Measurements from ENCODE around the gene NDUFV1. TPM values are rescaled to one million over a fixed set of nuclear protein-coding genes. Genes with fewer than 3 reads are reported as not detected.
"Not testable (repeated sequence)": the region's sequence is repeated elsewhere in the genome, so short reads cannot be mapped to it uniquely, and the experiment has no call there.

Gene NDUFV1
- total RNA-seq, 1 donor from 2014 or later: 242 TPM

DNA sequence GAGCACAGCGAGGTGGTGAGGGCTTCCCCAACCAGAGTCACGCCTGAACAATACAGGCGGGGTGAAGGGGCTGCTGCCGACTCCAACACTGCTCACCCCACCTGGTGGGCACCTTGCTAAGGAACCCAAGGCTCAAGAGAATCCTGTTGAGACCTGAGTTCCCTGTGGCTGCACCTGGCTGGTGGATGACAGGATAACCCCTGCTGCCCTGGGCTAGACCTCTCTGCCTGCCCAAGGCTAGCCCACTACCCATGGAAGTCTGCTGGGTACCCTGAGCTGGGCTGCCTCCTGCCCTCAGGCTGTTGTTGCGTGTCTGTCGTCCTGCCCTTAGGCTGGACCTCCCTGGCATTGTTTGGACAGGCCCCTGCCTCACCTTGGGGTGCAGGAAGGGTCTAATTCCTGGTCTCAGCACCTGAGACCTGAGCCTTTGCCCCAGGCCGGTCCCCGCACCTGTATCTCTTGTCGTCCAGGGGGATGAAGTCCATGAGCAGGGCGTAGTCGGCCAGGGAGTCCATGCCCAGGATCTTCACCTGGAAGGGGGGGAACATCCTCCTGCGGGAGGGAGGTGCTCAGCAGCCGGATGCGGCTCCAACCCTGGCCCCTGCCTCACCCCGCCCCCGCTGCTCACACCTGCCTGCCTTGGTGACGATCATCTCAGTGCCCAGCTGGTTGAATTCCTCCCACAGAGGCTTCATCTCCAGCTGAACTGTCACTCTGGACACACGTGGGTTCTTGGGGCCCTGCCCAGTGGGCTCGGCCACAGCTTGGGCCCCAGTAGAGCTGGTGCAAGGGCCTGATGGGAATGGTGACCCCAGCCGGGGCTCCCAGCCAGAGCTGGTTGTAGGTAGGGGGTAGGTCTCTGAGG, 27.9 kb downstream of the NDUFV1 start:
- H3K4me3 Mint-ChIP-seq (ENCODE audit: low read depth): no peak overlapping the region
- no peak for DNase-seq (ENCODE audit: low spot score)
- peaks cover 12% of the 10 kb centered on the region for H3K4me1 Mint-ChIP-seq (ENCODE audit: low read depth)
- no peaks in the 10 kb centered on the region for H3K36me3 Mint-ChIP-seq (ENCODE audit: low read depth)
- intact Hi-C loops (cut with micrococcal nuclease): loop anchor here (5.0 kb wide), 1 partner anchor 127 kb away; the partner anchor contains the start of genes CDK2AP2 and PITPNM1
- no peak overlapping the region for H3K27ac Mint-ChIP-seq
- no peaks in the 10 kb centered on the region for H3K9me3 Mint-ChIP-seq
- no peaks in the 10 kb centered on the region for H3K27me3 Mint-ChIP-seq (ENCODE audit: low read depth)

DNA sequence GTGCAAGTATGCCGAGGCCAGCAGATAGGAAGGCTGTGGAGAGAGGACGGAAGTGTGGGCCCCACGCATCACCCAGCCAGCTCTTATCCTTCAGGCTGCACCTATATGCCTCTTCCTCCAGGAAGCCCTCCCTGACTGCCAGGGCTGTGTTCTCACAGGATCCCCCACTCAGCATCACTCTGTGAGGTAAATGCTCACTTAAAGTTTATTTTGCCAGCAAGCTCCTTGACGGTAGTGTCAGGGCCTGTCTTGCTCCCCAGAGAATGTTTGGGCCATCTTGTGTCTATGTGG, 28.4 kb downstream of the NDUFV1 start:
- Mint-ChIP-seq H3K9me3 (no peaks in the 10 kb centered on the region), H3K27me3 (ENCODE audit: low read depth) (no peaks in the 10 kb centered on the region), H3K4me1 (ENCODE audit: low read depth) (peaks cover 12% of the 10 kb centered on the region), H3K27ac (no peak overlapping the region), H3K36me3 (ENCODE audit: low read depth) (no peaks in the 10 kb centered on the region), H3K4me3 (ENCODE audit: low read depth) (no peak overlapping the region)
- DNase-seq (ENCODE audit: low spot score): no peak
- intact Hi-C loops (cut with micrococcal nuclease): no loop called here

DNA sequence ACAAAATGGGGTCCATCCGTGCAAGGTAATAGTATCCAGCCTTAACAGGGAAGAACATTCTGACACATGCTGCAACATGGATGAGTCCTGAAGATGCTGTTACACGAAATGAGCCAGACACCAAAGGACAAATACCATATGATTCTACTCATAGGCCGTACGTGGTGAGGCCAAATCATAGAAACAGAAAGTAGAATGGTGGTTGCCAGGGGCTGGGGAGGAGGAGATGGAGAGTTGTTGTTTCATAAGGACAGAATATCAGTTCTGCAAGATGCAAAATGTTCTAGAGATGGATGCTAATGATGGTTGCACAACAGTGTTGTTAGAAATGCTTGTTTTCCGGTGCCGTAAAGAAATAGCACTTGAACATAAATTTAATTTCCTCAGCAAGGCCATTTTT, 30.2 kb downstream of the NDUFV1 start:
- DNase-seq (ENCODE audit: low spot score): no peak
- intact Hi-C loops (cut with micrococcal nuclease): no loop called here
- Mint-ChIP-seq H3K4me3 (ENCODE audit: low read depth) (no peak overlapping the region), H3K36me3 (ENCODE audit: low read depth) (no peaks in the 10 kb centered on the region), H3K4me1 (ENCODE audit: low read depth) (peaks cover 6% of the 10 kb centered on the region), H3K27ac (no peak overlapping the region), H3K9me3 (no peaks in the 10 kb centered on the region), H3K27me3 (ENCODE audit: low read depth) (no peaks in the 10 kb centered on the region)

DNA sequence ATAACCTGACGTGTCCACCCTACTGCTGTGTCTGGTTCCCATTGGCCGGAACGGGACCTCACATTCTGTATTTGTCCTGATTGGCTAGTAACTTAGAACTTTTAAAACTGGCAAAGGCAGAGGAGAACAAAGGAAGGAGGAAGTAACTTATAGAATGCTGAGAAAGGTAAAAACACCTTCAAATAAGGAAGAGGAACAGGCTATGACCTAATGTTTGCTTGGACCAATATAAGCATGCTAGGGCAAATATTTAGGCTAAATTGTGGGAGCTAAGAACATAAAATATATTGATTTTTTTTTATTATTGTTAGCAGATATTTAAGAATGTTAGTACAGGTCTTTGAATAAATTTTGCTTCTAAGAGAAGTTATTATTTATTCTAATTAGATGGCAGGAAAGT, 30.7 kb downstream of the NDUFV1 start:
- not testable (repeated sequence) for H3K9me3 Mint-ChIP-seq; H3K36me3 Mint-ChIP-seq (ENCODE audit: low read depth); DNase-seq (ENCODE audit: low spot score)

DNA sequence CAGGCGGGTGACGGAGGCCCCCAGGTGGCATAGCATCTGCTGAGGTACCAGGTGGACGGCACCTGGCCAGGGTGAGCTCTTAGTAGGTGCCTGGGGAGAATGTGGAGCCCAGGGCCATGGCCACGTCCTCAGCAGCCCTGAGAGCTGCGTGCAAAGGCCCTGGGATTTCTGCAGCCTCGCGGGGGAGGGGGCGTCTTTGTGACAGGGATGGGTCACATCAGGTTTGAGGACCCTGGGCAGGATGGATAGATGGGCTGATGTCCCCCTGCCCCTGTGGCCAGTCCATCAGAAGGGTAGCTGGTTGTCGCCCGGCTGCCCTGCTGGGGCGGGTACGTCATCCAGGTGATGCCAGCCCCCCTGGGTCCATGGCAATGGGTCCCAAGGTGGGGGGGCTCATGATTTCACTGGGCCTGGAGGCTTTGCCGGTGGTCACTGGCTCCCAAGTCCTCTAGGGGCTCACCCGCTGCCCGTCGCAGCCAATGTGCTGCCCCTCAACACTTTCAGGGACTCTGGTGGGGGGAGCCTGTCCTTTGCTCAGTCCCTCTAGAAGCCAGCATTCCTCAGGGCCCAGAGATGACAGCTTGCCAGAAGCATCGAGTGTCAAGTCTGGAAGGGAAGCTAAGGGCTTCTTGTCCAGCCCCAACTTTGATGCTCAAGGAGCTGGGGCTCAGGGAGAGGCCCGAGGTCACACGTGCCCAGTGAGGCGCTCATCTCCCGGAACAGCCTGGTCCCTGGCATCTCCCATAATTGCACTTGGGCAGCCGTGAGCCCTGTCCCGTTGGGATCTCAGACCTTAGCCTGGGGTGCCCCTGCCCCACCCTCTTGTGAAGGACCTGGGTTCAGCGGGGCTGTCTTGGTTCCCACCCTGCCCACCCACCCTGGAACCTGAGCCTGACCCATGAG, 32.0 kb downstream of the NDUFV1 start:
- Mint-ChIP-seq H3K4me3 (ENCODE audit: low read depth) (no peak overlapping the region), H3K36me3 (ENCODE audit: low read depth) (no peaks in the 10 kb centered on the region), H3K27me3 (ENCODE audit: low read depth) (no peaks in the 10 kb centered on the region), H3K27ac (no peak overlapping the region), H3K9me3 (no peaks in the 10 kb centered on the region), H3K4me1 (ENCODE audit: low read depth) (peaks cover 6% of the 10 kb centered on the region)
- DNase-seq (ENCODE audit: low spot score): no peak
- intact Hi-C loops (cut with micrococcal nuclease): no loop called here

More for the DNA sequence above, 30.7 kb downstream of the NDUFV1 start:
- H3K27me3 Mint-ChIP-seq (ENCODE audit: low read depth); H3K4me3 Mint-ChIP-seq (ENCODE audit: low read depth); H3K27ac Mint-ChIP-seq; intact Hi-C loops (cut with micrococcal nuclease); H3K4me1 Mint-ChIP-seq (ENCODE audit: low read depth): not testable (repeated sequence)

DNA sequence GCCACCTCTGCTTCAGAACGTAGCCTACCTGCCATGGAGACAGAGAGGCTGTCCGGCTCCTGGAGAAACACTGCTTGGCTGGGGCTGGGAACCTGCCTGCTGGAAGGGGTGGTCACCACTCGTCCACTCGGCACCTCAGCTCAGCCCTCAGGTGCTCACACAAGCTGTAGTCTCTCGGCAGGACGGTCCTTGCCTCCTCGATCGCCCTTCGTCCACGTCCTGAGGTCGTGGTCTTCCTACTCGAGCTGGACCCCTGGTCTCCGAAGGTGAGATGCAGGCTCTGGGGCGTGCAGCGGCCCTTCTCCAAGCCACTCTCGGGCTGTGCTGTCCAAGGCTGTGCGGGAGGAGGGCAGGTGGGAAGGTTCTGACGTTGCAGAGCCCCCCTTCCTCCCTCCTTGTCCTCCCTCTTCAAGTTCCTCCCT, 32.7 kb downstream of the NDUFV1 start, which contains the start of gene TBX10:
Gene TBX10, minus strand, starts transcription at position 326 of the 422 bp plus-strand sequence. Its CDS starts 291 bp downstream, at position 35.
- no peaks in the 10 kb centered on the region for H3K27me3 Mint-ChIP-seq (ENCODE audit: low read depth)
- intact Hi-C loops (cut with micrococcal nuclease): no loop called here

DNA sequence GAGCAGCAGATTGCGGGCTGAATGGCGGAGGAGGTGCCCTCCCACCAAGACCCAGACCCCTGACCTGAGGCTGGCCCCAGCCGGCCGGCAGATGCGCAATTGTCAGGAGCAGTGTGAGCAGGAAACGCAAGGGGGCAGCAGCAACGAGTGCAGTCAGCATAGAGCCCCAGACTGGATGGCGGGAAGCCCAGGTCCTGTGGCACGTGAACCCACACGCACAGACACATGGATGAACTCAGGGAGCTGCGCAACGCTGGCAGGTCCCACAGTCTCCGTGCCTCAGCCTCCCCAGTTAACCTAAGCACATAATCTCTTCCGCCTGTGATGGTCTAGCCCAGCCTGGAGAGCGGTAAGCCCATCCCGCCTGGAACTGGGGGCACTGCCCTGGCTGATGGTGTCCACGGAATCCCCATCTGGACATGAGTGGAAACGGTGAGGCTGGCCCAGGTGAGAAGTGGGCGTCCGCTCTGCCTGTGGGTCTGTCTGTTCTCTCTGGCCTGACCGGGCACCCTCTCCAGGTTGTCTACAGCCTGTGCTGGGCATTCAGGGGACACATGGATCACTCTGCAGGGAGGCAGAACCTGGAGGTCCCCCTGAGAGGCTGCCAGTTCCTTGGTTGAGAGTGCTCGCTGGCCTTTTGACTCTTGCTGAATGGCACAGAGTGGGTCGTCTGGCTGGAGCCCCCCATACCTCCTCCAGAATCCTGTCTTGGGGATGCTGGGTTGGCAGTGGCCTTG, 33.5 kb downstream of the NDUFV1 start:
- H3K4me1 Mint-ChIP-seq (ENCODE audit: low read depth): peaks cover 6% of the 10 kb centered on the region
- DNase-seq (ENCODE audit: low spot score): peak; percentile 50
- intact Hi-C loops (cut with micrococcal nuclease): loop anchor here (10.0 kb wide), 1 partner anchor 85 kb away; no protein-coding TSS in a partner anchor
- no peaks in the 10 kb centered on the region for H3K36me3 Mint-ChIP-seq (ENCODE audit: low read depth)
- H3K27ac Mint-ChIP-seq: no peak overlapping the region
- H3K27me3 Mint-ChIP-seq (ENCODE audit: low read depth): no peaks in the 10 kb centered on the region
- no peaks in the 10 kb centered on the region for H3K9me3 Mint-ChIP-seq
- H3K4me3 Mint-ChIP-seq (ENCODE audit: low read depth): no peak overlapping the region

More for the DNA sequence above, 32.7 kb downstream of the NDUFV1 start, which contains the start of gene TBX10:
- Mint-ChIP-seq H3K27ac (no peak within 1 kb of the TSS), H3K4me1 (ENCODE audit: low read depth) (peaks cover 6% of the 10 kb centered on the region), H3K36me3 (ENCODE audit: low read depth) (no peaks in the 10 kb centered on the region), H3K4me3 (ENCODE audit: low read depth) (no peak within 1 kb of the TSS), H3K9me3 (no peaks in the 10 kb centered on the region)
- DNase-seq (ENCODE audit: low spot score): no peak

DNA sequence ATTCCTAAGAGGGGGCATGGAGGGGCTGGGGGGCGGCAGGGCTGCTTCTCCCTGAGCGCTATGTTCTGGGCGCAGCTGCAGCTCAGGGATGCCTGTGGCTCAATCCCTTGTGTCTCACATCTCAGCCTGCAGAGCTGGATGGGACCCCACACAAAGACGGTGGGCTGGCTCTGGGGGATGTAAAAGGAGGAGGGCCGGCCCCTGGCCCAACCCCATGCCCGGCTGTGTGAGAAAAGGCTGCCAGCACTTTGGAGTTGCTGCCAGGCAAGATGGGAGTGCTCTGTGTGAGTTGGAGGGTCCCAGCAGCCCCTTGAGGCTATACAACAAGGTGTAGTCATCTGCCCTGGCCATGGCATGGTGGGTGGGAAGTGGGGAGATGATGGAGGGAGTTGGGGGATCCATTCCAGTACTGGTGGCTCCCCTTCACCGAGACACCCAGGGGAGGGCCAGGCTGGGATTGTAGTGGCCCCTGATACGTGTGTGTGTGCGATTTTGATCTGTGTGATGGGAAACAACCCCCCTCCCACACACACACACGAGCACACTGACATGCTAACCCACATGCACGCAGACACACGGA, 34.1 kb downstream of the NDUFV1 start:
- H3K4me1 Mint-ChIP-seq (ENCODE audit: low read depth): peaks cover 6% of the 10 kb centered on the region
- no peaks in the 10 kb centered on the region for H3K27me3 Mint-ChIP-seq (ENCODE audit: low read depth)
- no peaks in the 10 kb centered on the region for H3K36me3 Mint-ChIP-seq (ENCODE audit: low read depth)
- DNase-seq (ENCODE audit: low spot score): no peak
- intact Hi-C loops (cut with micrococcal nuclease): loop anchor here (10.0 kb wide), 1 partner anchor 84 kb away; no protein-coding TSS in a partner anchor
- H3K4me3 Mint-ChIP-seq (ENCODE audit: low read depth): no peak overlapping the region
- no peak overlapping the region for H3K27ac Mint-ChIP-seq
- no peaks in the 10 kb centered on the region for H3K9me3 Mint-ChIP-seq

DNA sequence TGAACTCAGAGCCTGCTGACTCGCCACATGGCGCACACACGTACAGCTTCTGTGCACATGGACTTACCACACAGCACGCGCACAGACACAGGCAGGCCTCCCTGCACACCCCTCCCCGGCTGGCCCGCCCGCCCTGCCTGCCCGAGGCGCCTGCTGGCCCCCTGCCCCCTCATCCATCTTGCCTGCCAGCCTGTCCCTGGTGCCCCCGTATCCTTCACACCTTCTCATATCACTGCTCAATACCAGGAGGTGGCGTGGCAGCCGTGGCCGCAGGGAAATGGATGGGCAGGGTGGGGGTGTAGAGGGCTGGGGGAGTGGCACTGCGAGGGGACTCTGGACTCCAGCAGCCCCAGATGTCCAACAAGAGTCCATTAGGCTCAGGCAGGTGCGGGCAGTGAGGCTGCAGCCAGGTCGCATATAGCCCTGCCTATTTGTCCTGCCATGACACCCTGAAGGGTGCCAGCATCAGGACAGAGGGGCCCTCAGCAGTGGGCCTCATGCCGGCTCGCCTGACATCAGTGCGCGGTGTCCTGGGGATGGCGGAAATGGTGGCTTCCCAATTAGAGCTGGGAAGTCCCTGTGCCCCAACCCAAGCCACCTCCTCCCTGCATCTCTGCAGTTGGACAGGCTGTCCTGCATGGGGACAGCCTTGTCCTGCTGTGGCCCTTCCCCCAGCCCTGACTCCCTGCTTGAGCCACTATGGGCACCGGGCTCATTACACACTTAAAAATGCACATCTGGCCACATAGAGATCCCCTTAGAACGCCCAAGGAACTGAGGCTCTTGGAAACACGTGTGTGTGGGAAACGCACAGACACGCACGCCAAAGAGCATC, 34.8 kb downstream of the NDUFV1 start:
- Mint-ChIP-seq H3K4me1 (ENCODE audit: low read depth) (peaks cover 13% of the 10 kb centered on the region), H3K36me3 (ENCODE audit: low read depth) (no peaks in the 10 kb centered on the region), H3K9me3 (no peaks in the 10 kb centered on the region), H3K27me3 (ENCODE audit: low read depth) (no peaks in the 10 kb centered on the region), H3K4me3 (ENCODE audit: low read depth) (no peak overlapping the region), H3K27ac (no peak overlapping the region)
- intact Hi-C loops (cut with micrococcal nuclease): loop anchor here (10.0 kb wide), 1 partner anchor 83 kb away; no protein-coding TSS in a partner anchor
- DNase-seq (ENCODE audit: low spot score): no peak

DNA sequence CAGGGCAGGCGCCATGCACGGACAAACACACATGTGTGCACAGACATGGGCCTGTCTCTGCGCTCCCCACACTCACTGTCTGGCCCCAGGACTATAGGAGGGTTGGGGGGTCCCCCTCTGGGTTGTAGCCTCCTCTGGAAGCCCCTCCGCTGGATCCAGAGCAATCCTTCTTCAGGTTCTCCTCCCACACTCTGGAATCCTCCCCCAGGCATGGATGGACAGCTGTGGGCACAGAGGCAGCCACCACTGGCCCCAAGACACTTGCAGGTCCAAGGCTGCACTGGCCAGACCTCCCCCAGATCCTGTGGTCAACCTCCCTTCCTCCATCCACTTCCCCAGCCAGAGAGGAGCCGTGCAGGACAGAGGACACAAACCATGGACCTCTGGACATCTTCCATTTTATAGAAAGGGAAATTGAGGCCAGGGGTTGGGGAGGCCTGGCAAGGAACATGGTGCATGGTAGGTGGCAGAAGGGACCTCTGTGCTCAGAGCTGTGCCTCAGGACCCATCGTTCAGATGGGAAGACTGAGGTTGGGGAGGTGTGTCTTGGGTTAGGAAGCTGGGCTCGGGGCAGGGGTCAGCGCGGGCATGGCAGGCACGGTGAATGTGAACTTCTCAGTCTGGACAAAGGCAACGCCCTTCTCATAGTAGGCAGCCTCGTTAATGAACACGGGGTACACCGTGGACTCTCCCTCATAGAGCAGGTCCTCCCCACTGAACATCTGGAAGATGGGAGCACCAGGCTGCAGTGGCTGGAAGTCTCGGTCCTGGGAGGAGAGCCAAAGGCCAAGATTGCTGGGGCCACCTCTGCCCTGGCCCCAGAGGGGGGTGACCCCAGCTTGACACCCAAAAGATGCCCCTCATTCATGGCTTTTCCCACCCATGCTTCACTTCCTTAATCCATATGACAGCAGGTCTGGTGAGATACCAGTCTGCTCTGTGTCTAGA, 35.7 kb downstream of the NDUFV1 start:
- intact Hi-C loops (cut with micrococcal nuclease): loop anchor here (10.0 kb wide), 1 partner anchor 82 kb away; no protein-coding TSS in a partner anchor
- Mint-ChIP-seq H3K27me3 (ENCODE audit: low read depth) (no peaks in the 10 kb centered on the region), H3K4me1 (ENCODE audit: low read depth) (peaks cover 13% of the 10 kb centered on the region), H3K27ac (no peak overlapping the region), H3K9me3 (no peaks in the 10 kb centered on the region), H3K36me3 (ENCODE audit: low read depth) (no peaks in the 10 kb centered on the region), H3K4me3 (ENCODE audit: low read depth) (no peak overlapping the region)
- DNase-seq (ENCODE audit: low spot score): no peak

DNA sequence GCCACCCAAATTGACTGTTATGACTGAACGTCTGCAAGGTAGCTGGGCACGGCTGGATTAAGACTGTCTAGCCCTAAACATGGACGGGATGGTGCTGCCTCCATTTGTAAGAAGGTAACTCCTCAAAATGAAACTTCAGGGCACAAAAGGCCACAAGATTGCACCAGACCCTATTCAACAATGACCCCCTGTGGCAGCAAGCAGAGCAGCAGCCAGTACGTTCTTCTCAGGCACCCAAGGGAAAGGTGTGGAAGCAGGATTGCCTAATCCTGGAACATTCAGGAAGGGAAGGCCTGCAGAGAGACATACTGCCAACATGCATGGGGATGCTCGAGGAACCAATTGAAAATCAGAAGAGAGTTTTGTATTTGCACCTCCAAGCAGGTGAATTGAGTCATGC, 37.3 kb downstream of the NDUFV1 start:
- intact Hi-C loops (cut with micrococcal nuclease): loop anchor here (10.0 kb wide), 1 partner anchor 81 kb away; no protein-coding TSS in a partner anchor
- Mint-ChIP-seq H3K27ac (no peak overlapping the region), H3K4me3 (ENCODE audit: low read depth) (no peak overlapping the region), H3K9me3 (no peaks in the 10 kb centered on the region), H3K4me1 (ENCODE audit: low read depth) (peaks cover 15% of the 10 kb centered on the region), H3K27me3 (ENCODE audit: low read depth) (no peaks in the 10 kb centered on the region), H3K36me3 (ENCODE audit: low read depth) (no peaks in the 10 kb centered on the region)
- no peak for DNase-seq (ENCODE audit: low spot score)
